Nephron progenitor cell (in vitro differentiated cells): Measurements from ENCODE around the gene ARHGEF7.

ENCODE experiments used
- DNase-seq: peaks from one replicate; pipeline ENCODE4 v3.0.0; 2021
- H3K27ac Mint-ChIP-seq: 2 replicates; pipeline ENCODE4 v1.8.0; 2021; ENCODE audit warnings: mild to moderate bottlenecking, moderate library complexity, mixed read lengths
- H3K27me3 Mint-ChIP-seq: 2 replicates; pipeline ENCODE4 v1.8.0; 2021; ENCODE audit warnings: mild to moderate bottlenecking, low read depth, mixed read lengths; ENCODE audit not compliant: poor library complexity
- H3K36me3 Mint-ChIP-seq: 2 replicates; pipeline ENCODE4 v1.8.0; 2021; ENCODE audit warnings: low read depth, mixed read lengths
- H3K4me1 Mint-ChIP-seq: 2 replicates; pipeline ENCODE4 v1.8.0; 2021; ENCODE audit warnings: mixed read lengths
- H3K4me3 Mint-ChIP-seq: 2 replicates; pipeline ENCODE4 v1.8.0; 2021; ENCODE audit warnings: mild to moderate bottlenecking, moderate library complexity, mixed read lengths
- H3K9me3 Mint-ChIP-seq: 2 replicates; pipeline ENCODE4 v1.8.0; 2021; ENCODE audit warnings: mild to moderate bottlenecking, moderate library complexity, mixed read lengths
- TF ChIP-seq, protein P1 (sequence below): fragments of 200-600 bp; sonication (generic); IDR thresholded peaks from 2 replicates; pipeline ENCODE4 v1.5.0; 2021; ENCODE audit warnings: antibody characterized with exemption

ARHGEF7 gene

DNA sequence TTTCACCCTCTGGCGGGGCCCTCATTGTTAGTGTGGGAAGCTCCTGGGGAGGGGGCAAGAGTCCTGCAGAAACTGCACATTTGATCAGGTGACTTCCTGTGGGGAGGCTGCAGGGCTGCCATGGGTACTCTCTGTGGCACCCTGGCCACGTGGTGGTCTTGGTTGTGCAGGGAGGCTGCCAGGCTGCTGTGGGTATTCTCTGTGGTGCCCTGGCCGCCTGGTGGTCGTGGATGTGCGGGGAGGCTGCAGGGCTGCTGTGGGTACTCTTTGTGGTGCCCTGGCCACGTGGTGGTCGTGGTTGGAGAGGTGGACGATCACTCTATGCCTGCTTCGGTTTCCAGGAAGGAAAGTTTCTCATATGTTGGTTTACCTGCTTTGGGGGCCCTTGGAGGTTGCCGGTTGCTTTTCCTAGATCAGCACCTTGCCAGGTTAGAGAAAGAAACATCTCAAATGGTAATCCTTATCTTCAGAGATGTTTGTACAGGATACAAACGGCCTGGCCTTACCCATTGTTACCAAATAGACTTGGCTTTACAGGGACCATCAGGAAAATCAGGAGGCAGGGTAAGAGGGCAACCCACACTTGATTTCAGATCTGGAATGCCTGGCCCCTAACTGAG lies 228.2 kb downstream of the ARHGEF7 start:
- H3K4me3 Mint-ChIP-seq = no peak overlapping the region
- no peaks in the 10 kb centered on the region for H3K36me3 Mint-ChIP-seq
- H3K4me1 Mint-ChIP-seq = peaks cover 14% of the 10 kb centered on the region
- no peak overlapping the region for H3K27ac Mint-ChIP-seq
- peaks cover 1% of the 10 kb centered on the region for H3K9me3 Mint-ChIP-seq
- H3K27me3 Mint-ChIP-seq = peaks cover 13% of the 10 kb centered on the region
- DNase-seq = no peak
- TF ChIP-seq, protein P1, sequence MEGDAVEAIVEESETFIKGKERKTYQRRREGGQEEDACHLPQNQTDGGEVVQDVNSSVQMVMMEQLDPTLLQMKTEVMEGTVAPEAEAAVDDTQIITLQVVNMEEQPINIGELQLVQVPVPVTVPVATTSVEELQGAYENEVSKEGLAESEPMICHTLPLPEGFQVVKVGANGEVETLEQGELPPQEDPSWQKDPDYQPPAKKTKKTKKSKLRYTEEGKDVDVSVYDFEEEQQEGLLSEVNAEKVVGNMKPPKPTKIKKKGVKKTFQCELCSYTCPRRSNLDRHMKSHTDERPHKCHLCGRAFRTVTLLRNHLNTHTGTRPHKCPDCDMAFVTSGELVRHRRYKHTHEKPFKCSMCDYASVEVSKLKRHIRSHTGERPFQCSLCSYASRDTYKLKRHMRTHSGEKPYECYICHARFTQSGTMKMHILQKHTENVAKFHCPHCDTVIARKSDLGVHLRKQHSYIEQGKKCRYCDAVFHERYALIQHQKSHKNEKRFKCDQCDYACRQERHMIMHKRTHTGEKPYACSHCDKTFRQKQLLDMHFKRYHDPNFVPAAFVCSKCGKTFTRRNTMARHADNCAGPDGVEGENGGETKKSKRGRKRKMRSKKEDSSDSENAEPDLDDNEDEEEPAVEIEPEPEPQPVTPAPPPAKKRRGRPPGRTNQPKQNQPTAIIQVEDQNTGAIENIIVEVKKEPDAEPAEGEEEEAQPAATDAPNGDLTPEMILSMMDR = no peak

- Mint-ChIP-seq H3K4me3 (no peak overlapping the region), H3K36me3 (no peaks in the 10 kb centered on the region), H3K27ac (peak overlapping the region; percentile 83), H3K27me3 (peaks cover 12% of the 10 kb centered on the region), H3K4me1 (peaks cover 14% of the 10 kb centered on the region), H3K9me3 (peaks cover 4% of the 10 kb centered on the region)
- TF ChIP-seq, protein P1 = peak; percentile 64
- DNase-seq = peak; percentile 65
These were observed 229.5 kb downstream of the ARHGEF7 start for GRCh38 chr13:111344471-111345191.

DNA sequence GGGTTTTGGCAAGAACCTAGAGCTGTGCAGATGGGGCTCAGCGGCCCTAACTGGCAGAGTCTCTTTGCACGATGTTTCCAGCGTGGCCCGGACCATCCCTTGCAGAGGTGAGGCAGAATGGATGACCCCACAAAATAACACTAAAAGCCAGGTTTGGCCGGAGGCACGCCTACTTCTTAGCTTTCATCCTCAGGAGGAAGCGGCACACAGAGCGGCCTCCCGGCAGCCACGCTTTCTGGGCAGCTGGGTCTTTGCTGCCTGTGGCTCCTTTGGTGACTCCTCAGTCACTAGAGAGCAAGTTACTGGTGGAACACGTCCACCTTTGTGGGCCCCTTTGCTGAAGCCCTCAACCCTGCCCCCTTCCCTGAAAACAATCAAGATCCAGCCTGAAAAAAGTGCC lies 230.6 kb downstream of the ARHGEF7 start:
- H3K9me3 Mint-ChIP-seq = peaks cover 4% of the 10 kb centered on the region
- peaks cover 14% of the 10 kb centered on the region for H3K4me1 Mint-ChIP-seq
- TF ChIP-seq, protein P1 = no peak
- H3K27me3 Mint-ChIP-seq = peaks cover 10% of the 10 kb centered on the region
- H3K36me3 Mint-ChIP-seq = no peaks in the 10 kb centered on the region
- H3K4me3 Mint-ChIP-seq = no peak overlapping the region
- no peak for DNase-seq
- H3K27ac Mint-ChIP-seq = no peak overlapping the region

GRCh38 chr13:111346101-111346680 lies 231.1 kb downstream of the ARHGEF7 start:
- H3K4me1 Mint-ChIP-seq = peaks cover 14% of the 10 kb centered on the region
- DNase-seq = no peak
- H3K27ac Mint-ChIP-seq = no peak overlapping the region
- TF ChIP-seq, protein P1 = no peak
- no peak overlapping the region for H3K4me3 Mint-ChIP-seq
- peaks cover 4% of the 10 kb centered on the region for H3K9me3 Mint-ChIP-seq
- H3K27me3 Mint-ChIP-seq = peaks cover 10% of the 10 kb centered on the region
- H3K36me3 Mint-ChIP-seq = no peaks in the 10 kb centered on the region

DNA sequence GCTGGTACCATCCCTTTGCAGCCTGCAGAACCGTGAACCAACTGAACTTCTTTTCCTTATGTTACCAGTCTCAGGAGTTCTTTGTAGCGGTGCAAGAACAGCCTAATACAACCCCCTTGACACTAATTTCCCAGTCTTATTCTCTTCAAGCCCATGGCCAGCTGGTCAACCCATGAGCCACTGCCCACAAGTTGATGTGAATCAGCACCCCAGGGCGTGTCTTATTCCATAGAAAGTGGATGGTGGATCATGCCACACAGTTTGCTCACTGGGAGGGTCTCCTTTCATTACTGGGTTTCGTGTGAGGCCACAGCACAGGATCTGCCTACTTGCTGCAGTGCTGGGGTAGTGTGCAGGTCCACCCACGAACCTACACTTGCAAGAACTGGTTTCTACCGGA lies 232.3 kb downstream of the ARHGEF7 start:
- H3K4me3 Mint-ChIP-seq = no peak overlapping the region
- H3K9me3 Mint-ChIP-seq = peaks cover 7% of the 10 kb centered on the region
- DNase-seq = no peak
- H3K4me1 Mint-ChIP-seq = peaks cover 14% of the 10 kb centered on the region
- no peak overlapping the region for H3K27ac Mint-ChIP-seq
- TF ChIP-seq, protein P1 = no peak
- peaks cover 10% of the 10 kb centered on the region for H3K27me3 Mint-ChIP-seq
- H3K36me3 Mint-ChIP-seq = no peaks in the 10 kb centered on the region
